ENCODE data around the gene TEX29. TPM values are rescaled to one million over a fixed set of nuclear protein-coding genes. Genes with fewer than 3 reads are reported as not detected.

Gene TEX29
- total and polyA plus RNA-seq, 10 of the 15 experiments (the other 5 are each of a cell fraction or from before 2014, with no cell fraction given), result 0.14 to 0.30 (median 0.22) TPM; not detected in 7

DNA sequence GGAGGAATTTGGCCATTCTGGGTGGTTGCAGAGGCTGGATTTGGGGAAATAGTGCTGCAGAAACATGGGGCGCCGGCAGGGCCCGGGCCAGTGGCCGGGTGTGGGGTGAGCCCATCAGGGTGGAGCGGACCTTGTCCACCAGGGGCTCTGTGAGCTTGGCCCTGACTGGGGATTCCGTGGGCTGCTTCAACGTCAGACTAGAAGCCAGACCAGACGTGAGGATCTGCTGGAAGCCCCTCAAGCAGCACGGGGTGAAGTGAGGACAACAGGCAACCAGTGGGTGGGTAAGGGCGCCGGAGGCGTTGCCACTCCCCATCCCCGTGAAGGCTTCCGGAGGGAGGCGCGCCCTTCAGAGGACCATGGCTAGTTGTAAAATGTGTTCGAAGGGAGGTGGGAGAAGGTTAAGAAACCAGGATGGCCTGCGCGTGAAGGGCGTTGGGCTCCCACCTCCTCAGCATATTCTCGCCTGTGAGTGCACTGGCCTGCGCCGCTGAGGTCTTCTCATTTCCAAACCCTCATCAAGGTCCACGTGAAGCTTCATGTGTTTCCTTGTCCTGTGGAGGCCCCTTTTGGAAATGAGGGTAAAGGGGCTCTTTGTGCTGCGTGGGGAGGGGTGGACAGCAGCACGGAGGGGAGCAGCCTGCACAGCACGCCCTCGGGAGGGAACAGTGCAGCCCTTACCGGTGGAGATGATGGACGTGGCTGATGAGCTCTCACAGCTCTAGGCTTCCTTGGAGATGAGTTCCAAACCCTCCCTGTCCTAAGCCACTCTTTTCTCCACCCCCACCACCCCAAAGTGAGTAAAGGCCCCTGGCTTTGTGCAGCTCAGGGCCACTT lies 8.3 kb downstream of the TEX29 start (continued):
- no peak for TF ChIP-seq KLF5 (IDR thresholded peaks at IDR 0.05; ENCODE audit: partially characterized antibody)
- TF ChIP-seq, protein P1, sequence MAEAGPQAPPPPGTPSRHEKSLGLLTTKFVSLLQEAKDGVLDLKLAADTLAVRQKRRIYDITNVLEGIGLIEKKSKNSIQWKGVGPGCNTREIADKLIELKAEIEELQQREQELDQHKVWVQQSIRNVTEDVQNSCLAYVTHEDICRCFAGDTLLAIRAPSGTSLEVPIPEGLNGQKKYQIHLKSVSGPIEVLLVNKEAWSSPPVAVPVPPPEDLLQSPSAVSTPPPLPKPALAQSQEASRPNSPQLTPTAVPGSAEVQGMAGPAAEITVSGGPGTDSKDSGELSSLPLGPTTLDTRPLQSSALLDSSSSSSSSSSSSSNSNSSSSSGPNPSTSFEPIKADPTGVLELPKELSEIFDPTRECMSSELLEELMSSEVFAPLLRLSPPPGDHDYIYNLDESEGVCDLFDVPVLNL (IDR thresholded peaks at IDR 0.05; ENCODE audit: low read depth, low read length), result no peak
- no peak for TF ChIP-seq MYC (IDR thresholded peaks at IDR 0.05; ENCODE audit: insufficient read depth, insufficient read length, insufficient replicate concordance, low read length, severe bottlenecking)
- TF ChIP-seq, protein P2, sequence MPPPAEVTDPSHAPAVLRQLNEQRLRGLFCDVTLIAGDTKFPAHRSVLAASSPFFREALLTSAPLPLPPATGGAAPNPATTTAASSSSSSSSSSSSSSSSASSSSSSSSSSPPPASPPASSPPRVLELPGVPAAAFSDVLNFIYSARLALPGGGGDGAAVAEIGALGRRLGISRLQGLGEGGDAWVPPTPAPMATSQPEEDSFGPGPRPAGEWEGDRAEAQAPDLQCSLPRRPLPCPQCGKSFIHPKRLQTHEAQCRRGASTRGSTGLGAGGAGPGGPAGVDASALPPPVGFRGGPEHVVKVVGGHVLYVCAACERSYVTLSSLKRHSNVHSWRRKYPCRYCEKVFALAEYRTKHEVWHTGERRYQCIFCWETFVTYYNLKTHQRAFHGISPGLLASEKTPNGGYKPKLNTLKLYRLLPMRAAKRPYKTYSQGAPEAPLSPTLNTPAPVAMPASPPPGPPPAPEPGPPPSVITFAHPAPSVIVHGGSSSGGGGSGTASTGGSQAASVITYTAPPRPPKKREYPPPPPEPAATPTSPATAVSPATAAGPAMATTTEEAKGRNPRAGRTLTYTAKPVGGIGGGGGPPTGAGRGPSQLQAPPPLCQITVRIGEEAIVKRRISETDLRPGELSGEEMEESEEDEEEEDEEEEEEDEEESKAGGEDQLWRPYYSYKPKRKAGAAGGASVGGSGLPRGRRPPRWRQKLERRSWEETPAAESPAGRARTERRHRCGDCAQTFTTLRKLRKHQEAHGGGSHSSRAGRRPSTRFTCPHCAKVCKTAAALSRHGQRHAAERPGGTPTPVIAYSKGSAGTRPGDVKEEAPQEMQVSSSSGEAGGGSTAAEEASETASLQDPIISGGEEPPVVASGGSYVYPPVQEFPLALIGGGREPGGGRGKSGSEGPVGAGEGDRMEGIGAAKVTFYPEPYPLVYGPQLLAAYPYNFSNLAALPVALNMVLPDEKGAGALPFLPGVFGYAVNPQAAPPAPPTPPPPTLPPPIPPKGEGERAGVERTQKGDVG (CRISPR knock-in tag; IDR thresholded peaks at IDR 0.05), result no peak

DNA sequence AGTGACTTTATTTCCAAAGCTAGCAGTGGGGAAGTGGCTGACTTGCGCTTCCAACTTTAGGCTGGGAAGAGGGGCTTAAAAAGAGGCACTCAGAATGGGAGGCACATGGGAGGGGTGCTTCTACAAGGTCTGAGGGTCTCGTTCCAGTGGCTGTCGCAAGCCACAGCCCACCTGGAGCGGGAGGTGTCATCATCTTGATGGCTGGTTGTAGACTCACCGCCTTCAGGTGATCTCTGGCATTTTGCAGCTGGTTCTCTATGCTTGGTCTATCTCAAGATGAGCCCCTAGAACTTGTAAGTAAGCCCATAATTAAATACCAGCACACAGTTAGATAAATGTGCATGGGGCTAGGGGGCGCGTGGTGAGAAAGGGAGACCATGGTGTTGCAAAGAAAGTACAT lies 9.2 kb downstream of the TEX29 start:
- intact Hi-C loops (cut with micrococcal nuclease; ENCODE audit: unreplicated experiment) (no loop called here), in situ Hi-C loops (cut with MboI) (no loop called here)
- H3K4me2 ChIP-seq (ENCODE audit: control insufficient read depth, insufficient read depth), result no peak overlapping the region
- H2AFZ ChIP-seq (ENCODE audit: control insufficient read depth, low read depth, low read length), result no peak overlapping the region
- no peak overlapping the region for H3K4me3 ChIP-seq
- SMC1A ChIA-PET (ENCODE audit: uncharacterized antibody, unreplicated experiment), result no interaction called here
- RAD21 ChIA-PET (ENCODE audit: unreplicated experiment), result no interaction called here
- H3K4me1 ChIP-seq (ENCODE audit: control insufficient read depth, insufficient read depth, low read length), result no peaks in the 10 kb centered on the region
- no peaks in the 10 kb centered on the region for H3K79me2 ChIP-seq (ENCODE audit: control insufficient read depth, insufficient read depth, low read length)
- POLR2A ChIA-PET, result interaction anchor here (0.6 kb wide), 1 partner anchor 412 kb away, joined by 3 read pairs; no protein-coding TSS in a partner anchor
- DNase-seq (ENCODE audit: low read depth, low spot score) (no peak), ATAC-seq (no peak), FAIRE-seq (no peak)
- WGBS (ENCODE audit: insufficient coverage, insufficient replicate concordance, low lambda C conversion rate, missing lambda C conversion rate), result 74% methylated on average over 7 of the region's 7 CpGs
- BruUV-seq (replicated peaks), result no TSS peak
- CTCF ChIA-PET, result no interaction called here
- no peak for TF ChIP-seq CREB1 (IDR thresholded peaks at IDR 0.05; ENCODE audit: low read depth)
- TF ChIP-seq, protein P3, sequence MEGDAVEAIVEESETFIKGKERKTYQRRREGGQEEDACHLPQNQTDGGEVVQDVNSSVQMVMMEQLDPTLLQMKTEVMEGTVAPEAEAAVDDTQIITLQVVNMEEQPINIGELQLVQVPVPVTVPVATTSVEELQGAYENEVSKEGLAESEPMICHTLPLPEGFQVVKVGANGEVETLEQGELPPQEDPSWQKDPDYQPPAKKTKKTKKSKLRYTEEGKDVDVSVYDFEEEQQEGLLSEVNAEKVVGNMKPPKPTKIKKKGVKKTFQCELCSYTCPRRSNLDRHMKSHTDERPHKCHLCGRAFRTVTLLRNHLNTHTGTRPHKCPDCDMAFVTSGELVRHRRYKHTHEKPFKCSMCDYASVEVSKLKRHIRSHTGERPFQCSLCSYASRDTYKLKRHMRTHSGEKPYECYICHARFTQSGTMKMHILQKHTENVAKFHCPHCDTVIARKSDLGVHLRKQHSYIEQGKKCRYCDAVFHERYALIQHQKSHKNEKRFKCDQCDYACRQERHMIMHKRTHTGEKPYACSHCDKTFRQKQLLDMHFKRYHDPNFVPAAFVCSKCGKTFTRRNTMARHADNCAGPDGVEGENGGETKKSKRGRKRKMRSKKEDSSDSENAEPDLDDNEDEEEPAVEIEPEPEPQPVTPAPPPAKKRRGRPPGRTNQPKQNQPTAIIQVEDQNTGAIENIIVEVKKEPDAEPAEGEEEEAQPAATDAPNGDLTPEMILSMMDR (IDR thresholded peaks at IDR 0.05 in 2 of 3, conservative IDR thresholded peaks at IDR 0.05 in 1 of 3; ENCODE audit: control insufficient read depth in 2 of 3, extremely low read depth in 1 of 3, insufficient read depth in 1 of 3, low read depth in 3 of 3, low read length in 3 of 3), result no peak
- TF ChIP-seq, protein P1 (IDR thresholded peaks at IDR 0.05; ENCODE audit: low read depth, low read length), result no peak
- TF ChIP-seq, protein P4, sequence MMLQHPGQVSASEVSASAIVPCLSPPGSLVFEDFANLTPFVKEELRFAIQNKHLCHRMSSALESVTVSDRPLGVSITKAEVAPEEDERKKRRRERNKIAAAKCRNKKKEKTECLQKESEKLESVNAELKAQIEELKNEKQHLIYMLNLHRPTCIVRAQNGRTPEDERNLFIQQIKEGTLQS (IDR thresholded peaks at IDR 0.05; ENCODE audit: borderline replicate concordance, extremely low read depth, low read depth, low read length), result no peak
- H3K27ac ChIP-seq (ENCODE audit: control insufficient read depth, insufficient read depth), result no peak overlapping the region
- no peaks in the 10 kb centered on the region for H3K27me3 ChIP-seq (replicated peaks in 1 of 2; ENCODE audit: control insufficient read depth in 2 of 2, insufficient read depth in 2 of 2, low read length in 1 of 2)
- no peaks in the 10 kb centered on the region; the same call in 2 of the 3 replicates for H3K9me3 ChIP-seq (replicated peaks; ENCODE audit: control insufficient read depth, insufficient read depth, low read length)
- H3K36me3 ChIP-seq (ENCODE audit: control insufficient read depth in 2 of 2, insufficient read depth in 2 of 2, low read length in 1 of 2), result no peaks in the 10 kb centered on the region
- no peak overlapping the region for H3K9ac ChIP-seq (ENCODE audit: control insufficient read depth, insufficient read depth, low read length)
- no peaks in the 10 kb centered on the region for H4K20me1 ChIP-seq (ENCODE audit: control insufficient read depth, insufficient read depth)

All from GM12878 (cell line).